Measurements from ENCODE around the gene LZTS2. TPM values are rescaled to one million over a fixed set of nuclear protein-coding genes. Genes with fewer than 3 reads are reported as not detected.
A peak's percentile ranks its signal among the peaks of the same experiment; 100 is the strongest.

Gene LZTS2
- total and polyA plus RNA-seq, 2 experiments from 2014 or later: 73.6 to 90.7 TPM

DNA sequence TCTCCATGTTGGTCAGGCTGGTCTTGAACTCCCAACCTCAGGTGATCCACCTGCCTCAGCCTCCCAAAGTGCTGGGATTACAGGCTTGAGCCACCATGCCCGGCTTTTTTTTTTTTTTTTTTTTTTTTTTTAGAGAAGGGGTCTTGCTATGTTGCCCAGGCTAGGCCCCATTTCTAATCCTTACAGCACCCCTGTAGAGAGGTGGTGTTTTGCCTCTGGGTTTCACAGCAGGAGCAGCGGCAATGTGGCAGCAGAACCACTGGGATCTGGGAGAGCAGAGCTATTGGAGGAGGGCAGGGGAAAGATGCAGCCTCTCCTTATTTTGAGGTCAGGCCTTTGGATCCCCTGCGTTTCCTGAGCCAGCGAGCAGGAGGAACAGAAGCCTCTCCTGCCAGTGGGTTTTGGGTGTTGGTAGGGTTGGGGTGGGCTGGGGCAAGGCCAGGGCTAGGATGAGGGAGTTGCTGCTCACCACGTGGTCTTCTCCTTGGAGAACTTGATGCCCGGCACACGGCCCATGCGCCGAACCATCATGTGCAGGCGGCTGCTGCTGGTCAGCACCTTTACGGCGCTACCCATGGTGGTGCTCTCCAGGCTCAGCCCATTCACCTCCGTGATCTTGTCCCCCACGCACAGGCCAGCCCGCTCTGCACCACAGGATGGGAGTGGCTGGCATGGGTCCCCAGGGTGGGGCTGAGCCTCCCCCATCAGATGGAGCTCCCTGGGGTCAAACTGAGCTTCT is 23.5 kb downstream of the LZTS2 start:
- no peak for TF ChIP-seq EZH2 (IDR thresholded peaks at IDR 0.05; ENCODE audit: borderline replicate concordance)
- no peak for TF ChIP-seq EZH2phosphoT487 (IDR thresholded peaks at IDR 0.05; ENCODE audit: low read depth, severe bottlenecking, unreplicated experiment)
- TF ChIP-seq, protein P1, sequence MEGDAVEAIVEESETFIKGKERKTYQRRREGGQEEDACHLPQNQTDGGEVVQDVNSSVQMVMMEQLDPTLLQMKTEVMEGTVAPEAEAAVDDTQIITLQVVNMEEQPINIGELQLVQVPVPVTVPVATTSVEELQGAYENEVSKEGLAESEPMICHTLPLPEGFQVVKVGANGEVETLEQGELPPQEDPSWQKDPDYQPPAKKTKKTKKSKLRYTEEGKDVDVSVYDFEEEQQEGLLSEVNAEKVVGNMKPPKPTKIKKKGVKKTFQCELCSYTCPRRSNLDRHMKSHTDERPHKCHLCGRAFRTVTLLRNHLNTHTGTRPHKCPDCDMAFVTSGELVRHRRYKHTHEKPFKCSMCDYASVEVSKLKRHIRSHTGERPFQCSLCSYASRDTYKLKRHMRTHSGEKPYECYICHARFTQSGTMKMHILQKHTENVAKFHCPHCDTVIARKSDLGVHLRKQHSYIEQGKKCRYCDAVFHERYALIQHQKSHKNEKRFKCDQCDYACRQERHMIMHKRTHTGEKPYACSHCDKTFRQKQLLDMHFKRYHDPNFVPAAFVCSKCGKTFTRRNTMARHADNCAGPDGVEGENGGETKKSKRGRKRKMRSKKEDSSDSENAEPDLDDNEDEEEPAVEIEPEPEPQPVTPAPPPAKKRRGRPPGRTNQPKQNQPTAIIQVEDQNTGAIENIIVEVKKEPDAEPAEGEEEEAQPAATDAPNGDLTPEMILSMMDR (IDR thresholded peaks at IDR 0.05; ENCODE audit: poor library complexity): no peak

DNA sequence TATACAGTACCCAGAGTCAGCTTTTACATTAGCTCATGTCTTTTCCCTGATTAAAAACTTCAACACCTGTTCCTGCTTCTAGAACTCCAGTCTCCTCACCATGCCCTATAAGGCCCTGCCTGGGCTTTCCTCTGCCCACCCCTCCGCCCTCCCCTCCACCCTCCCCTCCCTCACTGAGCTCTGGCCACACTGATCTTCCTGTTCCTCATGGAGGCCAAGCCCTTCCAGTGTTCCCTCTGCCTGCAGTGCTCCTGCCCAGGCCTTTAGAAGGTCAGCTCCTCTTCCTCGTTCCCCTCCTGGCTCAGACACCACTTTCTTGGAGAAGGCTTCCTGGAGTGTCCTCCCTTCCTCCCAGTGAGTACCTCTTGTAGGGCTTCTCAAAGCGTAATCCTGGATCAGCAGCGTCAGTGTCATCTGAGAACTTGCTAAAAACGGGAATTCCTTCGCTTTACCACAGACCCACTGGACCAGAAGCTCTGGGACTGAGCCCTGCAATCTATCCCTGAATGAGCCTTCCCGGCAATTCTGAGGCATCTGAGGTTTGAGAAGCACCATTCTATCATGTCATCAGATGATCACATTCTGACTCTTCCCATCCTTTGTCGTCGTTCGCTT is 27.6 kb downstream of the LZTS2 start:
- no peak overlapping the region for H2AFZ ChIP-seq
- H3K36me3 ChIP-seq (replicated peaks; ENCODE audit: insufficient read depth, low read depth): no peaks in the 10 kb centered on the region
- no peak overlapping the region for H3K4me3 ChIP-seq
- H3K4me1 ChIP-seq (ENCODE audit: insufficient read depth): peaks cover 22% of the 10 kb centered on the region
- no peaks in the 10 kb centered on the region for H3K9me3 ChIP-seq (ENCODE audit: low read depth)
- no peaks in the 10 kb centered on the region for H3K27me3 ChIP-seq
- no peaks in the 10 kb centered on the region for H3K79me2 ChIP-seq
- TF ChIP-seq EZH2 (IDR thresholded peaks at IDR 0.05; ENCODE audit: borderline replicate concordance) (no peak), EZH2phosphoT487 (IDR thresholded peaks at IDR 0.05; ENCODE audit: low read depth, severe bottlenecking, unreplicated experiment) (no peak)
- TF ChIP-seq, protein P1 (IDR thresholded peaks at IDR 0.05; ENCODE audit: poor library complexity): no peak
- peak overlapping the region; percentile 58 for H3K4me2 ChIP-seq
- DNase-seq (ENCODE audit: low spot score): no peak
- WGBS (ENCODE audit: low lambda C conversion rate, missing lambda C conversion rate): 54% methylated on average over 10 of the region's 10 CpGs
- no peaks in the 10 kb centered on the region for H3K9me2 ChIP-seq (replicated peaks; ENCODE audit: insufficient read depth)
- H3K27ac ChIP-seq: peak overlapping the region; percentile 21
- H4K20me1 ChIP-seq (ENCODE audit: insufficient read depth, poor library complexity, severe bottlenecking): no peaks in the 10 kb centered on the region

More for the DNA sequence above, 23.5 kb downstream of the LZTS2 start:
- Histone ChIP-seq H3K4me3 (no peak overlapping the region), H2AFZ (no peak overlapping the region), H3K27ac (no peak overlapping the region), H3K4me1 (ENCODE audit: insufficient read depth) (peaks cover 20% of the 10 kb centered on the region), H3K9me3 (ENCODE audit: low read depth) (no peaks in the 10 kb centered on the region), H4K20me1 (ENCODE audit: insufficient read depth, poor library complexity, severe bottlenecking) (no peaks in the 10 kb centered on the region), H3K36me3 (replicated peaks; ENCODE audit: insufficient read depth, low read depth) (no peaks in the 10 kb centered on the region), H3K79me2 (no peaks in the 10 kb centered on the region), H3K4me2 (no peak overlapping the region), H3K27me3 (no peaks in the 10 kb centered on the region), H3K9me2 (replicated peaks; ENCODE audit: insufficient read depth) (no peaks in the 10 kb centered on the region)
- DNase-seq (ENCODE audit: low spot score): no peak
- WGBS (ENCODE audit: low lambda C conversion rate, missing lambda C conversion rate): 88% methylated on average over 11 of the region's 15 CpGs

- Histone ChIP-seq H3K27me3 (no peaks in the 10 kb centered on the region), H3K9me3 (ENCODE audit: low read depth) (no peaks in the 10 kb centered on the region), H3K4me2 (no peak overlapping the region), H4K20me1 (ENCODE audit: insufficient read depth, poor library complexity, severe bottlenecking) (no peaks in the 10 kb centered on the region), H2AFZ (no peak overlapping the region), H3K9me2 (replicated peaks; ENCODE audit: insufficient read depth) (no peaks in the 10 kb centered on the region), H3K4me3 (no peak overlapping the region), H3K27ac (no peak overlapping the region), H3K79me2 (peaks cover 7% of the 10 kb centered on the region), H3K4me1 (ENCODE audit: insufficient read depth) (peaks cover 32% of the 10 kb centered on the region), H3K36me3 (replicated peaks; ENCODE audit: insufficient read depth, low read depth) (no peaks in the 10 kb centered on the region)
- no peak for DNase-seq (ENCODE audit: low spot score)
- WGBS (ENCODE audit: low lambda C conversion rate, missing lambda C conversion rate): 90% methylated on average over 7 of the region's 7 CpGs
- TF ChIP-seq EZH2 (IDR thresholded peaks at IDR 0.05; ENCODE audit: borderline replicate concordance) (no peak), EZH2phosphoT487 (IDR thresholded peaks at IDR 0.05; ENCODE audit: low read depth, severe bottlenecking, unreplicated experiment) (no peak)
- TF ChIP-seq, protein P1 (IDR thresholded peaks at IDR 0.05; ENCODE audit: poor library complexity): no peak
These were observed 29.1 kb downstream of the LZTS2 start for GRCh38 chr10:101028446-101029337.

Data from hepatocyte (in vitro differentiated cells).